NCI-H1092 (cell line): ENCODE results near the gene ARHGAP31.

Experiments
- DNase-seq: peaks from one replicate; lab custom pipeline; 2025; lab: John Stamatoyannopoulos, UW

Gene ARHGAP31

GRCh38 chr3:119443179-119443578 lies 149.0 kb downstream of the ARHGAP31 start:
- no peak for DNase-seq

GRCh38 chr3:119444590-119444989 lies 150.4 kb downstream of the ARHGAP31 start:
- DNase-seq = no peak

DNA sequence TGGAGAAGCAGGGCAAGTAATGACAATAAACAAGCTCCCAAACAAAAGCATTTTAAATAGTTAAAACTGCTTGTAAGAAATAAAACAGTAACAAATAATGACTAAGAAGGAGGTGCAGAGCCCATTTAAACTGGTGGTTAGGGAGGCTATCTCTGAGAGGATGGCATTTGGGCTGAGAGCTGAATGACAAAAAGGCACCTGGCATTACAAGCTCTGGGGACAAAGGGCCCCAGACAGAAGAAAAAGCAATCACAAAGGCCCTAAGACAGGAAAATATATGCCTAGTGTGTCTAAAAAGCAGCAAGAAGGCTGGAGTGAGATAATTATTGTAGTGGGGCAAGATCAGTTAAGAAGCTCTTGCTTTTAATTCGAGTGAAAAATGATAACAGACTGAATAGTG lies 159.6 kb downstream of the ARHGAP31 start:
- DNase-seq = no peak

- DNase-seq = no peak
Measured at GRCh38 chr3:119456469-119456868, 162.3 kb downstream of the ARHGAP31 start.

DNA sequence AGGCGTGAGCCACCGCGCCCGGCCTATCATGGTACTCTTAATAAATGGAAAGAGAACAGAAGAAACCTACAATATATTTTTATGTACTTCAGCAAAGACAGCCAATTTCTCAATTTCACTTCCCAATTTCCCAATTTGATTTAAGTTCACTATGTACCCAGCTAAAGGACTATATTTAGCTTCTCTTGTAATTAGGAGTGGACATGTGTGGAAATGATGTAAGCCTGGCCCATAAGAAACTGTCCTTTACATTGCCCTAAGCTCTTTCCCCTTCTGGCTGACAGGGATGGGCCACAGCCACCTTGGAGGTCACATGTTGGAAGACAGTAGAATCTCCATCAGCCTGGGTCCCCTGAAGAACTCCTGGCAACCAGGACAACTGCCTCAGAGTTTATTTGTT lies 163.1 kb downstream of the ARHGAP31 start:
- no peak for DNase-seq

GRCh38 chr3:119463171-119464169 lies 169.3 kb downstream of the ARHGAP31 start, which contains the start of gene TMEM39A:
TMEM39A (minus strand) TSS chr3:119463615; CDS start chr3:119462074, 1,541 bp downstream.
- peak; percentile 99 for DNase-seq

DNA sequence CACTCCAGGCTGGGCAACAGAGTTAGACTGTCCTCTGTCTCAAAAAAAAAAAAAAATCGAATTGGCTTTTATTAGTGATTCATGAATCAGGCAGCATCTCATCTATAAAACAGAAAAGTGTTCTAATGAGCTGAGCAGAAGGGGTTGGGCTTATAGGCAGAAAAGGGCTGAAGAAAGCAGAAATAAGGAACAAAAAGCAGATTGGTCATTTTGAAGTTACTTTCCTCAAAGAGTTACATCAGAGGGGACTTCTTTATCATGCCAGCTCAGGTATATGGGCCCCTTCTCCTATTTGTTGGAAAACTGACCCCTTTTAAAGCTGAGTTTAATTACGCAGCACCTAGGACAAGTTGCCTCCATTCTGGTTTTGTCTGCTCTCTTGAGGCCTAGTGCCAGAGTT lies 173.9 kb downstream of the ARHGAP31 start:
- no peak for DNase-seq

- no peak for DNase-seq
Measured at GRCh38 chr3:119469418-119470189, 175.4 kb downstream of the ARHGAP31 start.
